ENCODE results near the gene DEGS2. TPM values are rescaled to one million over a fixed set of nuclear protein-coding genes. Genes with fewer than 3 reads are reported as not detected.

DEGS2 gene
- total and polyA plus RNA-seq, 2 of the 13 experiments (the other 11 are each of a cell fraction or from before 2014, with no cell fraction given): 0.09 TPM

GRCh38 chr14:100109594-100109955 is 49.9 kb downstream of the DEGS2 start (continued):
- TF ChIP-seq ZNF772 (CRISPR knock-in tag; IDR thresholded peaks at IDR 0.05): no peak
- no peak for TF ChIP-seq ZSCAN22 (CRISPR knock-in tag; IDR thresholded peaks at IDR 0.05)
- no peak for TF ChIP-seq SIX4 (CRISPR knock-in tag; IDR thresholded peaks at IDR 0.05)
- TF ChIP-seq ZBTB33 (CRISPR knock-in tag; IDR thresholded peaks at IDR 0.05): no peak
- TF ChIP-seq ZNF737 (CRISPR knock-in tag; IDR thresholded peaks at IDR 0.05; ENCODE audit: borderline replicate concordance): no peak
- no peak for TF ChIP-seq CTCF (CRISPR knock-in tag; IDR thresholded peaks at IDR 0.05)

- Histone ChIP-seq H3K4me3 (replicated peaks in 1 of 3; ENCODE audit: insufficient read depth in 1 of 3, low read depth in 2 of 3, low read length in 3 of 3) (no peak overlapping the region), H3K27ac (ENCODE audit: extremely low read length, insufficient read depth, low read length) (no peak overlapping the region), H3K4me1 (ENCODE audit: insufficient read depth, low read length) (peaks cover 6% of the 10 kb centered on the region; the same call in 1 of the 2 replicates), H4K20me1 (ENCODE audit: insufficient read depth, low read length) (no peaks in the 10 kb centered on the region), H3K79me2 (ENCODE audit: insufficient read depth, low read length) (no peaks in the 10 kb centered on the region), H3K36me3 (replicated peaks in 1 of 2; ENCODE audit: control insufficient read depth in 1 of 2, insufficient read depth in 2 of 2, low read length in 2 of 2) (peaks cover 2 to 5% of the 10 kb centered on the region in 2 experiments; a peak in 2 of 5 replicates), H3K9me3 (ENCODE audit: low read length) (no peaks in the 10 kb centered on the region), H3K9ac (ENCODE audit: insufficient read depth, low read depth, low read length) (no peak overlapping the region), H3K27me3 (ENCODE audit: control insufficient read depth in 1 of 2, insufficient read depth in 2 of 2, low read length in 2 of 2) (no peaks in the 10 kb centered on the region), H2AFZ (ENCODE audit: low read length) (no peak overlapping the region), H3K4me2 (ENCODE audit: low read depth, low read length) (no peak overlapping the region)
- no peak for DNase-seq (ENCODE audit: low spot score)
- ChIA-PET CTCF (ENCODE audit: low intra/inter-chr PET ratio, low total read pairs) (interaction anchor here (1.5 to 2.3 kb wide), 3 partner anchors 84 to 126 kb away, joined by 8 to 41 read pairs (median 9); no protein-coding TSS in a partner anchor), POLR2A (interaction anchor here (1.2 kb wide), 1 partner anchor 84 kb away, joined by 4 read pairs; no protein-coding TSS in a partner anchor)
- BruUV-seq (replicated peaks): no TSS peak
- ATAC-seq: no peak
- TF ChIP-seq NFKB2 (CRISPR knock-in tag; IDR thresholded peaks at IDR 0.05; ENCODE audit: borderline replicate concordance) (0 out of 2 replicates have a peak, but pooled peaks have one; percentile 6), E2F2 (CRISPR knock-in tag; IDR thresholded peaks at IDR 0.05; ENCODE audit: borderline replicate concordance) (no peak)
- no peak for FAIRE-seq
- 88% methylated on average over 10 of the region's 10 CpGs for WGBS (ENCODE audit: low lambda C conversion rate)
- in situ Hi-C loops (cut with HindIII; ENCODE audit: extremely low pct_ligation_motif_present, low pct_unique_long_range_greater_than_20kb): loop anchor here (10.0 kb wide), 1 partner anchor 124 kb away; no protein-coding TSS in a partner anchor
- intact Hi-C loops (cut with micrococcal nuclease; ENCODE audit: unreplicated experiment): loop anchor here (1.0 kb wide), 1 partner anchor 127 kb away; no protein-coding TSS in a partner anchor
These were observed 50.4 kb downstream of the DEGS2 start for GRCh38 chr14:100108840-100109593.

All from HepG2 (cell line).